Measurements from ENCODE around the gene ASB6. TPM values are rescaled to one million over a fixed set of nuclear protein-coding genes. Genes with fewer than 3 reads are reported as not detected.

Gene ASB6
- total and polyA plus RNA-seq, 2 of the 13 experiments (the other 11 are each of a cell fraction or from before 2014, with no cell fraction given): 8.2 to 8.4 TPM

DNA sequence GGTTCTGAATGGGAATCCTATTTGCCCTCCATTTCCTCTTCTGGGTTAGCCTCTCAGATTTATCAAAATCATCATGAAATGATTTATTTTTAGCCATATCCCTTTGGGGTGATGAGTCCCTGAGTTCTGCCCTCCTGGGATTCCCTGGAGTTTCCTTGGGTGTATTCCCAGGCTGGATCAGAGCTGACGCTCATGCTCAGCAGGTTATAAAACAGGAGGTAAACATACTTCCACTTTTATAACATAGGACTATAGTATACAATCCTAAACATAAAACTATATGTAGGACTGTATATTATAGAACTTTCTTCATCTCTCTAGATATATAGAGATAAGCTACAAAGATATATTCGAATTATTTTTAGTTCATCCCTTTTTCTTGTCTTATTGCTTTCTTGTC lies 19.1 kb upstream of the ASB6 start:
- Histone ChIP-seq H3K27ac (ENCODE audit: extremely low read length, insufficient read depth, low read length) (no peak overlapping the region), H2AFZ (ENCODE audit: low read length) (no peak overlapping the region), H3K79me2 (ENCODE audit: insufficient read depth, low read length) (no peaks in the 10 kb centered on the region), H3K4me1 (ENCODE audit: insufficient read depth, low read length) (peaks cover 7% of the 10 kb centered on the region), H3K9me3 (ENCODE audit: low read length) (no peaks in the 10 kb centered on the region), H3K27me3 (ENCODE audit: control insufficient read depth in 1 of 2, insufficient read depth in 2 of 2, low read length in 2 of 2) (peaks cover 7 to 32% of the 10 kb centered on the region in 2 experiments; a peak in 4 of 5 replicates), H3K4me3 (replicated peaks in 1 of 3; ENCODE audit: insufficient read depth in 1 of 3, low read depth in 2 of 3, low read length in 3 of 3) (no peak overlapping the region), H3K4me2 (ENCODE audit: low read depth, low read length) (no peak overlapping the region), H3K9ac (ENCODE audit: insufficient read depth, low read depth, low read length) (no peak overlapping the region), H4K20me1 (ENCODE audit: insufficient read depth, low read length) (no peaks in the 10 kb centered on the region), H3K36me3 (replicated peaks in 1 of 2; ENCODE audit: control insufficient read depth in 1 of 2, insufficient read depth in 2 of 2, low read length in 2 of 2) (no peaks in the 10 kb centered on the region)
- TF ChIP-seq TAF1 (CRISPR knock-in tag; IDR thresholded peaks at IDR 0.05): no peak
- no peak for TF ChIP-seq PHF5A (CRISPR knock-in tag; IDR thresholded peaks at IDR 0.05; ENCODE audit: low read depth, unreplicated experiment)
- CTCF ChIA-PET (ENCODE audit: low intra/inter-chr PET ratio, low total read pairs): no interaction called here
- FAIRE-seq (no peak), DNase-seq (ENCODE audit: low spot score) (no peak), ATAC-seq (no peak)
- no TSS peak for BruUV-seq (replicated peaks)
- intact Hi-C loops (cut with micrococcal nuclease; ENCODE audit: unreplicated experiment) (no loop called here), in situ Hi-C loops (cut with HindIII; ENCODE audit: extremely low pct_ligation_motif_present, low pct_unique_long_range_greater_than_20kb) (no loop called here)
- POLR2A ChIA-PET: no interaction called here
- WGBS (ENCODE audit: low lambda C conversion rate): 19% methylated on average over 2 of the region's 2 CpGs

DNA sequence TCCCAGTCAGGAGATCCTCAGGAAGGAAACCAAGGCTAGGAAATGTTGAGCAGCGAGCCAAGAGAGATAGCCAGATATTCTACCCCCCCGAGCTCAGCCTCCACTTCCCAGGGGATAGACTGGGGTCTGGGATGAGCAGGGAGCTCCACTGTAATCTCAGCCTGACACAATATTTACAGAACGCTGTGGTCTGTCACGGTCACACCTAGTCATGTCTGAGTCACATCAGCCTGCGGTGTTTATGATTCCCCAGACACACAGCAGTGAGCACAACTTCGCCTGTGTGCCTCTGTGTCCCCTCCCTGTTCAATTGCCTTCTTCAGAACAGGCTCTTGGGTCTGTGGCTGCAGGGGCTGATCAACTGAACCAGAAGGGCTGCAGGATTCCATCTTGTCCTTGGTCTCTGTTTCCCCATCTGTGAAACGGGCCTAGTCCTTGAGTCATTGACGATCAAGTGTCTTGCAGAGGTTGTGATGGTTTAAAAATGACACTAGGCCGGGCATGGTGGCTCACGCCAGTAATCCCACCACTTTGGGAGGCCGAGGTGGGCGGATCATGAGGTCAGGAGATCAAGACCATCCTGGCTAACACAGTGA lies 14.9 kb upstream of the ASB6 start:
- Histone ChIP-seq H3K9me3 (ENCODE audit: low read length) (no peaks in the 10 kb centered on the region), H2AFZ (ENCODE audit: low read length) (no peak overlapping the region), H3K4me3 (replicated peaks in 1 of 3; ENCODE audit: insufficient read depth in 1 of 3, low read depth in 2 of 3, low read length in 3 of 3) (no peak overlapping the region), H3K79me2 (ENCODE audit: insufficient read depth, low read length) (no peaks in the 10 kb centered on the region), H4K20me1 (ENCODE audit: insufficient read depth, low read length) (no peaks in the 10 kb centered on the region), H3K27ac (ENCODE audit: extremely low read length, insufficient read depth, low read length) (no peak overlapping the region), H3K9ac (ENCODE audit: insufficient read depth, low read depth, low read length) (no peak overlapping the region), H3K36me3 (replicated peaks in 1 of 2; ENCODE audit: control insufficient read depth in 1 of 2, insufficient read depth in 2 of 2, low read length in 2 of 2) (no peaks in the 10 kb centered on the region), H3K27me3 (ENCODE audit: control insufficient read depth in 1 of 2, insufficient read depth in 2 of 2, low read length in 2 of 2) (peaks cover 5 to 30% of the 10 kb centered on the region in 2 experiments; a peak in 3 of 5 replicates), H3K4me2 (ENCODE audit: low read depth, low read length) (no peak overlapping the region), H3K4me1 (ENCODE audit: insufficient read depth, low read length) (peaks cover 13% of the 10 kb centered on the region)
- BruUV-seq (replicated peaks): no TSS peak
- ChIA-PET POLR2A (no interaction called here), CTCF (ENCODE audit: low intra/inter-chr PET ratio, low total read pairs) (no interaction called here)
- TF ChIP-seq NFIC (IDR thresholded peaks at IDR 0.05; ENCODE audit: low read length): no peak
- TF ChIP-seq ZNF564 (CRISPR knock-in tag; IDR thresholded peaks at IDR 0.05): no peak
- peak; percentile 43; the same call in 1 of the 2 replicates for TF ChIP-seq ZNF629 (CRISPR knock-in tag; conservative IDR thresholded peaks at IDR 0.05)
- 0 out of 2 replicates have a peak, but pooled peaks have one; percentile 19 for TF ChIP-seq FOXA3 (CRISPR knock-in tag; IDR thresholded peaks at IDR 0.05)
- TF ChIP-seq CREM (IDR thresholded peaks at IDR 0.05): no peak
- no peak for TF ChIP-seq CREM (CRISPR knock-in tag; IDR thresholded peaks at IDR 0.05)
- TF ChIP-seq MXI1 (IDR thresholded peaks at IDR 0.05; ENCODE audit: borderline replicate concordance, low read depth, low read length): peak; percentile 22; the same call in 1 of the 3 replicates
- peak; percentile 24; the same call in 1 of the 2 replicates for TF ChIP-seq BHLHE40 (IDR thresholded peaks at IDR 0.05; ENCODE audit: low read length)
- TF ChIP-seq PHF5A (CRISPR knock-in tag; IDR thresholded peaks at IDR 0.05; ENCODE audit: low read depth, unreplicated experiment): no peak
- peak; percentile 82 for TF ChIP-seq FOSL2 (CRISPR knock-in tag; IDR thresholded peaks at IDR 0.05)
- in situ Hi-C loops (cut with HindIII; ENCODE audit: extremely low pct_ligation_motif_present, low pct_unique_long_range_greater_than_20kb) (no loop called here), intact Hi-C loops (cut with micrococcal nuclease; ENCODE audit: unreplicated experiment) (no loop called here)
- WGBS (ENCODE audit: low lambda C conversion rate): 4% methylated on average over 7 of the region's 12 CpGs
- DNase-seq (ENCODE audit: low spot score): peak; percentile 31
- peak; percentile 40; the same call in 1 of the 3 replicates for ATAC-seq
- FAIRE-seq: no peak
